GM18517 (cell line): Measurements from ENCODE around the gene DGCR8.

ENCODE experiments used
- ATAC-seq: cut with Tn5 transposase; IDR thresholded peaks from one replicate; pipeline ENCODE4 v1.9.1; 2021; ENCODE audit warnings: mild to moderate bottlenecking, moderate library complexity; ENCODE audit not compliant: unreplicated experiment

The DGCR8 gene

DNA sequence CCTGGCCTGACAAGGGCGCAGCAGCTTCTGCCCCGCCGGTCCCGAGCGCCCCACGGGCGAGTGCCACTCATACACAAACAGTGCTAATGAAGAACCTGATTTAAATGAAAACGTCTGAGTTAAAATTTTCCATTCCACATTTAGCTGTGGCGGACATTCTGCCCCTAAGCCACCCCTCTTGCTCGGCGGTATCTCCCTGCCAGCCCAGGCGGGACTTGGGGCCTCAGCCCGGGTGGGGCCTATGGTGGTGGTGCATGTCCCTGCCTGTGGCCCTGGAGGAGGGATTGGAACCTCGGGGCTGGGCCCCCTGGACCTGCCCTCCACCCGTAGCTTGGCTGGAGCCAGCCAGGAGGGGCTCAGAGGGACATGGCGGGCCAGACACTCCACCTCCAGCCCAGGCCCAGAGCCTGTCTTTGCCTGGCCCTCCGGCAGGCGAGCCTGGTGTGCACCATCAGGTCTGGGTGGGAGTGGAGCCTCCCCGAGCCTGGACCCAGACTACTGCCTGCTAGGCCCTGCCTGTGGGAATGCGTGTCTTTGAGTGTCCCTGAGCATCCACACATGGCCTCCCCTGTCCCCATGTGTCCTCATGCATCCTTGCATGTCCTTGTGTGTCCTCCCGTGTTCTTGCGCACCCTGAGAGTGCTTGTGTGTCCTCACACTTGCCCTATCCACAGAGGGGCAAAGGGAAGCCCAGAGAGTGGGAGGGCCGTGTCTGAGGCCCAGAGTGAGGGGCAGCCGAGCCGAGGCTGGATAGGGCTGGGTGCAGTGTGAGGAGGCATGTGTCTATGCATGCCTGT, 56.0 kb downstream of the DGCR8 start:
- no peak for ATAC-seq

DNA sequence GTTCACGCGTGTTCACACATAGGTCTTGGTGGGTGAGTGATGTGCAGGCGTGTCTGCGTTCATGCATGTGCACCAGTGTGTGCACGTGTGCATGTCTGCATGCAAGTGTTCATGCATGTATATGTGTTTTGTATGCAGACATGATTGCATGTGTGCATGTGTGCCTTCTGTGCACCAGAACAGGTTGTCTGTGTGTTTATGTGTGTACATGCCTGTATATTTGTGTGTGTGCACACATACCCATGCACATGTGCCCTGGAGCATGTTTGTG, 56.5 kb downstream of the DGCR8 start:
- ATAC-seq = no peak

DNA sequence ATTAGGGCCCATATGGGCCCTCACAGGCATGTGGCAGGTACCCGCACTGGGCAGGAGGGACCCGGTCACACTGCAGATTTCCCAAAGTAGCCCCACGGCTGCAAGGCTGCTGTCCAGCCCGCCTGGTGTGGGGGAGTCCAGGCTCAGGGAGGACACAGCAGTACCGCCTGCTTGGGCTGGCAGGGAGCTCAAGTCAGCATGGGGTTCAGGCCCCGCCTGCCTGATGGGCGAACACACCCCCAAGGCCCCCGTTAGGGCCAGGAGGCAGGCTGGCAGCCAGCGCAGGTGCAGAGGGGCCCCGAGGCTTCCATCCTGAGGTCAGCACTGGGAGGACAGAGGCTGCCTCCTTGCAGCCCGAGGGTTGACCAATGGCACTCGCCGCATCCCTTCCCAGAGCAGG, 57.1 kb downstream of the DGCR8 start:
- no peak for ATAC-seq

DNA sequence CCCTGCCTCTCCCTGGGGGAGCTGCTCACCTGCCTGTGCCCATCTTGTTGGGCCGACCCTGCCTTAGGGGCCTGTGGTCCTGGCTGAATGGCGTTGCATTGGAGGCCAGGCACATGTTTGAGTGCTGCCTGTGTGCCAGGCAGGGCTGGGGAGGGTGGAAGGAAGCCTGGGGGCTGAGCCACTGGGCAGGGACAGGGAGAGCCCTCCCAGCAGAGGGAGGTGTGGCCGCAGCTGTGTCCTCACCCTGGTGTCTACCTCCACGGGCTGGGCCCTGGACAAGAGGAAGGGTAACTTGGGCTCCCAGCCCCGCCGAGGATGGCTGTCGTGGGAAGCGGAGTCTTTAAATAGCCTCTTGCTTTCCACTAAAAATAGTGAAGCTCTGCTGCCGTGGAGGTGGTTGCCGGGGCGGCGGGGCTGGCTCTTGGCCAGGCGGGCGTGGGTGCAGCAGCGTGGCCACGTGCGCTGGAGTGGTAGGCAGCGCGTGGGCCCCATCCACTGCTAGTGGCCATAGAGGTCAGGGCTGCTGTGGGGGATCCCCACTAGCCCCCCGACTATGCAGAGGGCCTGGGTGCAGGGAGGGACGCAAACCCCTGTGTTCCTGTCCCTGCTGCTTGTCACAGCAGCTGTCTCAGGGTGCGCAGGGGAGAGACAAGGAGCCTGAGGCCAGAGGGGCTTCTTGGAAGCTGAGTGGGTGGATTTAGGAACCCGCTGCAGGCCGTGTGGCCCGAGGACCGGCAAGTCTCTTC, 57.8 kb downstream of the DGCR8 start:
- ATAC-seq = no peak

DNA sequence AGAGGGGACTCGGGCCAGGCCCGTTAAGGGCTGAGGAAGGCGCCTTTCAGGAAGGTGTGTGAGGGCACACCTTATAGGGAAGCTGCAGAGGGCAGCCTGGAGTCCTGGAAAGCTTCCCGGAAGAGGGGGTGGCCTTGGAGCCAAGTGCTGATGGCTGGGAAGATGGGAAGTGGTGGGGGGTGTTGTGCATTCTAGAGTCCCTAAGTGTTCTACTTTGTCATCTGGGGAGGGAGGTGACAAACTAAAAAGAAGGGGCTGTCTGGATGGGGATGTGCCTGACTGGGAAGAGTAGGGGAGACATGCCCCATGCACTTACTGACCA, 58.3 kb downstream of the DGCR8 start:
- no peak for ATAC-seq

DNA sequence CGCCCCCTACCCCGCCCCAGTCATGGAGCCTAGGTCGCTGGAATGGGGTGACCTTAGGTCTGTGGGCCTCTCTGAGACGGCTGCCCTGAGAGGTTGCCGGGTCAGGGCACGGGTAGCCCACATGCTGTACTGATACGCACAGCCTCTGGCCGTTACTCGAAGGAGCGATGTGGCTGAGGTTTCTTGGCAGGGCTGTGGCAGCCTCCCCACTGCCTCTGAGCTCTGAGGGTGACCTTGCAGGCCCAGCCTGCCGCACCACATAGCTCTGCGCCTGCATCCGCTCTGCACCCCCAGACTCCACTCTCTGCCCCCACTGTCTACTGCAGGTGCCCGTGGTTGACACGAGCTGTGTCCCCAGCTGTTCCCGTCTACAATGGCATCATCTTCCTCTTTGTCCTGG, 58.8 kb downstream of the DGCR8 start:
- no peak for ATAC-seq

DNA sequence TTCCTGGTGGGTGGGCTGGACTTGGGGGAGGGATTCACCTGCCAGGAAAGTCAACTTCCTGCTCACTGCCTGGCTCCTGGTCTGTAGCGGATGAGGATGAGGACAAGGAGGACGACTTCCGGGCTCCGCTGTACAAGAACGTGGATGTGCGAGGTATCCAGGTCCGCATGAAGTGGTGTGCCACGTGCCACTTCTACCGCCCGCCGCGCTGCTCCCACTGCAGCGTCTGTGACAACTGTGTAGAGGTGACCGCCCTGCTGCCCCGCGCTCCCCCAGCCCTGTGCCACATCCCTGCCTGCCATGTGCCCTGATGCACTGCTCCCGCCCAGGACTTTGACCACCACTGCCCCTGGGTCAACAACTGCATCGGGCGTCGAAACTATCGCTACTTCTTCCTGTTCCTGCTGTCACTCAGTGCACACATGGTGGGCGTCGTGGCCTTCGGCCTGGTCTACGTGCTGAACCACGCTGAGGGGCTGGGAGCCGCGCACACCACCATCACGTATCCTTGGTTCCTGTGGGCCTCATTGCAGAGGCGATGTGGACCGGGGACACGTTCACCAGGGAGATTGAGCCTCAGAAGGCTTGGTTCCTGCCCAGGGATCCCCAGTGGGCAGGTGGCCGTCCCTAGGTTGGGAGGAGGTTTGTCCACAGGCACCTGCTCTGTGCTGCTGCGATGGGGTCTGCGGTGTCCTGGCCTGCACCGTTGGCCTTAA, 59.5 kb downstream of the DGCR8 start:
- no peak for ATAC-seq

DNA sequence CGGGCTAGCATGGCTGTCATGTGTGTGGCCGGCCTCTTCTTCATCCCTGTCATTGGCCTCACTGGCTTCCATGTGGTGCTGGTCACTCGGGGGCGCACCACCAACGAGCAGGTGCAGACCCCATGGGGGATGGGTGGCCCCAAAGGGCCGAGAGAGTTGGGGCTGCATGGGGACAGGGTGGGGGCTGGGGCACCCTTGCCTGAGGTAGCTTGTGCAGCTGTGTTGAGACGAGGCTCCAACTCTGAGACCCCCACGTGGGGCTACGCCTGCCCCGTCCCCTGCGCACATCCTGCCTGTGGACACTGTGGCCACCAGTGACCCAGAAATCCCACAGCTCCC, 60.0 kb downstream of the DGCR8 start:
- ATAC-seq = no peak

DNA sequence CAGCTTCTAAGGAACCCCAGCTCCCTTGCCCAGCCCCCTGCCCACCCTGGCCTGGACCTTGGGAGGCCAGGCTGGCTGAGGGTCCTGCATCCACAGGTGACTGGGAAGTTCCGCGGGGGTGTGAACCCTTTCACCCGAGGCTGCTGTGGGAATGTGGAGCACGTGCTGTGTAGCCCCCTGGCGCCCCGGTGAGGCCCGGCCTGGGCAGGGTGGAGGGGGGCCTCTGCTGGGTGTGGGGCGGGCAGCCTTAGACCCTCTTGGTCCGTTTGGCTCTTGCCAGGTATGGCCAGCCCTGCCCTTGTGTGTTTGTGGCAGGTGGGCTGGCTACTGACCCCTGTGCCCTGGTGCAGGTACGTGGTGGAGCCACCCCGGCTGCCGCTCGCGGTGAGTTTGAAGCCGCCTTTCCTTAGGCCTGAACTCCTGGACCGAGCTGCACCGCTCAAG, 60.5 kb downstream of the DGCR8 start:
- ATAC-seq = no peak

DNA sequence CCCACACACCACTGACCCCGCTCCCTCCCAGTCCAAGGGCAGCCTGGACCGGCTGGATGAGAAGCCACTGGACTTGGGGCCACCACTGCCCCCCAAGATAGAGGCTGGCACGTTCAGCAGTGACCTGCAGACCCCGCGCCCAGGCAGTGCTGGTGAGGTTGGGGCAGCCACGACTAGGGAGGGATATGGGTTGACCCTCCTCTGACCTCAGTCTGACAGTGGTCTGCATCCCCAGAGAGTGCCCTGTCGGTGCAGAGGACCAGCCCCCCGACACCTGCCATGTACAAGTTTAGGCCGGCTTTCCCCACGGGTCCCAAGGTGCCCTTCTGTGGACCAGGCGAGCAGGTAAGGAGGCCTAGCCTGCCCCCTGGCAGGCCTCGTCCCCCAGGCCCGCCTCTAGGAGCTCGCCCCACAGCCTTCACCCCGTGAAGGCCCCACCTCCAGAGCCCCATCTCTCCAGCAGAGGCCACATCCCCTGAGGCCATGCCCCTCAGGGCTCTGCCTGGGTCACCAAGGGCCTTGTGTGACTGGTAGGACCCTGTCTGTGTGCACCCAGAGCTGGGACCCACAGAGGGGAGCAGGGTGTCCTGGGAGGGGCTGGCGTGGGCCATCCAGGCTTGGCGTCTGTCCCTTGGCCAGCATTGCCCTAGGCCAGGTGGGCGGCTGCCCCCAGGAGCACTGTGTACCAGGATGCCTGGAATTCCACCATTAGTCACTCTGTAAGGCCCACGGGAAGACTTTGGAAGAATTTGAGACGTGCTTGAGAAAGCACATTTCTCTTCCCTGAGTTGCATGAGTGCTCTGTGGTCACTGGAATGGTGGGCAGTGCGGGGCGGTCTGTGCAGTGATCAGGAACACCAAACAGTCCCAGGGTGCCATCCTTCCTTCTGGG, 61.4 kb downstream of the DGCR8 start:
- no peak for ATAC-seq

DNA sequence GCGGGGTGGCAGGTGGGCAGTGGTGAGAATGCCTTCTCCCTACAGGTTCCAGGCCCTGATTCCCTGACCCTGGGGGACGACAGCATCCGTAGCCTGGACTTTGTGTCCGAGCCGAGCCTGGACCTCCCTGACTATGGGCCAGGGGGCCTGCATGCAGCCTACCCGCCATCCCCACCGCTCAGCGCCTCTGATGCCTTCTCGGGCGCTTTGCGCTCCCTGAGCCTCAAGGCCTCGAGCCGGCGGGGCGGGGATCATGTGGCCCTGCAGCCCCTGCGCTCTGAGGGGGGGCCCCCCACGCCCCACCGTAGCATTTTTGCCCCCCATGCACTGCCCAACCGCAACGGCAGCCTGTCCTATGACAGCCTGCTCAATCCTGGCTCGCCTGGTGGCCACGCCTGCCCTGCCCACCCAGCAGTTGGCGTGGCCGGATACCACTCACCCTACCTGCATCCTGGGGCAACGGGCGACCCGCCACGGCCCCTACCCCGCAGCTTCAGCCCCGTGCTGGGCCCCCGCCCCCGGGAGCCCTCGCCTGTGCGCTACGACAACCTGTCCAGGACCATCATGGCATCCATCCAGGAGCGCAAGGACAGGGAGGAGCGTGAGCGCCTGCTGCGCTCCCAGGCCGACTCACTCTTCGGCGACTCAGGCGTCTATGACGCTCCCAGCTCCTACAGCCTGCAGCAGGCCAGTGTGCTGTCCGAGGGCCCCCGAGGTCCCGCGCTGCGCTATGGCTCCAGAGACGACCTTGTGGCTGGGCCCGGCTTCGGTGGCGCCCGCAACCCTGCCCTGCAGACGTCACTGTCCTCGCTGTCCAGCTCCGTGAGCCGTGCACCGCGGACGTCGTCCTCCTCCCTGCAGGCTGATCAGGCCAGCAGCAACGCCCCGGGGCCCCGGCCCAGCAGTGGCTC, 62.9 kb downstream of the DGCR8 start:
- no peak for ATAC-seq

DNA sequence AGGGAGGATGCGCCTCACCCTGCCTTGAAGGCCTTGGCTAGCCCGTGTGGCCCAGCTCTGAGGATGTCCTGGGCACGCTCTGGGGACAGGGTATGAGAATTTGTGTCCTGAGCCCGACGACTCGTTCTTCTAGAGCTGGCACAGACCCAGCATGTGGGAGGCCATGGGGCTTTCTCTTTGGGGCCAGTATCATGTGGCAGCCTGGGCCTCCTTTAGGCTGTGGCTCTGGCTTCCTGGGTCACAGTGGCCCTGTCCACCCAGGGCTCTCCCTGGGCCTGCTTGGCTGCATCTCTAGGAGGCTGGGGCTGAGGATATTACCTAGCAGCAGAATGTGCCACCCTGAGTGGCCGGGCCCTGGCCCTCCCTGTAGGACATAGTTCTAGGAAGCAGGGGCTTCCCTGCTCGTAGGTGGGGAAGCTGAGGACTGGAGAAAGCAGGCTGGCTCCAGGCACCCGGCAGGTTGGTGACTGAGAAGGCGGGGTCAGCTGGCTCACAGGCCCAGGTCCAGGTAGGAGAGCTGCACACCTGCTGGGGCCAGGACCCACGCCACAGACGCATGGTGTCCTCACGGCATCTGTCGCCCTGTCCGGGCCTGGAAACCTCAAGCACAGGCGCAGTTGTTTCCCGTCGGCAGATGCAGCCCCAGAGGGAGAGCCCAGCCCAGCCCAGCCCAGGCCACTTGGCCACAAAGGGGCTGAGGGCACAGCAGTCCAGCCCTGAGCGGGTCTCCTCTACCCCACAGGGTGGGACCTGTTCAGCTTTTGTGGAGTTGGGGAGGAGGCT, 64.0 kb downstream of the DGCR8 start:
- no peak for ATAC-seq

DNA sequence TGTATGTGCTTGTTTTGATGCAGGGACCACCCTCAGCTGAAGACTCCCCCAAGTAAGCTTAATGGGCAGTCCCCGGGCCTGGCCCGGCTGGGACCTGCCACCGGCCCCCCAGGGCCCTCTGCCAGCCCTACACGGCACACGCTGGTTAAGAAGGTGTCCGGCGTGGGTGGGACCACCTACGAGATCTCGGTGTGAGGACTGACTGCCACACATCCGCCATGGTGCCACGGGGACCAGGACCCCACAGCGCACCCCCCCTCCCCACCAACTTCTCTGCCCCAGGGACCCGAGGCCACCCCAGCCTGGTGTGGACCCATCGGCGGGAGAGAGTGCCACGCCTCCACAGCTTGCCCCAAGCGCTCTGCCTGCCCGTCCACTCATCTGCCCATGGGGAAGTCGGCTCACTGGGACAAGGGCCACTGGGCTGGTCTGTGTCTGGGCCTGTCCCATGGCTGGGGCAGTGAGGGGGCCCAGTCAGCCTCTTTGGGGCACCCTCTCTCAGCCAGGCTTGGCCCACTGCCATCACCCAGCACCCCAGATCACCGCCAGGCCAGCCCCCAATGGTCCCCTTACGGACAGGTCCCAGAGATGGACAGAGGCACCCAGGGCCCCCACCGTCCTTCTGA, 65.3 kb downstream of the DGCR8 start:
- no peak for ATAC-seq

DNA sequence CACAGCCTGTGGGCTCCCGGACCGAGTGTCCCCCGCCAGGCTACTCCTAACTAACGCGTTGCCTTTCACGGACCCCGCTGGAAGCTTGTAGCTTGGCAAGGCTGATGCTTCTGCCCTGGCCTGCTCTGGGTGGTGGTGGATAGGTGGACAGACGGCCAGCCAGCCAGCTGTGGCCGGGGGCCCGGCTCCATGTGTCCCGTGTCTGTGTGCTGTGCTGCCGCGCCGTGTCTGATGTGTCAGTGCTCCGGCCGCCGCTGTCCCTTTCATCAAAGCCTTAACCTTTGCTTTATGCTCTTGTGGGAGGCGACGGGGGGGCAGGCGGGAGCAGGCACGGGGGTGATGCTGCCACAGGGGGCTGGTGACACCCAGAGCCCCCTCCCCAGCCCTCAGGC, 65.8 kb downstream of the DGCR8 start:
- ATAC-seq = no peak

DNA sequence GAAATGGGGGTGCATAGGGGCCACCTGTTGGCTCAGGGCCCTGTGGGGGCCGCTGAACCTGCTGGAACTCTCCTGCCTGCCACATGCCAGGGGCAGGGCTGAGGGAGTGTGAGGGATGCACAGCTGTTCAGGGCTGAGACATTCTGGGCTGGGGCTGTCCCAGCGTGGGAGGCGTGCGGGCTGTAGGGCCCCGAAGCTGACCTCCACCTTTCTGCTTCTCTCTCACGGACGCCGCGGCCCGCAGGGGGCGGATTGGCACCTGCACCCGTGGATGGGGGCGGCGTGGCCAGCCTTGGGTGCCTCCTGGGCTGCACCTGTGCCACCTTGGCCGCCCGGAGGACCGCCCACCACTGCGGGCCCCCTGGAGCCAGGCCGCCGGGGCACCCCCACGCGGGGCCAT, 66.7 kb downstream of the DGCR8 start:
- ATAC-seq = no peak

DNA sequence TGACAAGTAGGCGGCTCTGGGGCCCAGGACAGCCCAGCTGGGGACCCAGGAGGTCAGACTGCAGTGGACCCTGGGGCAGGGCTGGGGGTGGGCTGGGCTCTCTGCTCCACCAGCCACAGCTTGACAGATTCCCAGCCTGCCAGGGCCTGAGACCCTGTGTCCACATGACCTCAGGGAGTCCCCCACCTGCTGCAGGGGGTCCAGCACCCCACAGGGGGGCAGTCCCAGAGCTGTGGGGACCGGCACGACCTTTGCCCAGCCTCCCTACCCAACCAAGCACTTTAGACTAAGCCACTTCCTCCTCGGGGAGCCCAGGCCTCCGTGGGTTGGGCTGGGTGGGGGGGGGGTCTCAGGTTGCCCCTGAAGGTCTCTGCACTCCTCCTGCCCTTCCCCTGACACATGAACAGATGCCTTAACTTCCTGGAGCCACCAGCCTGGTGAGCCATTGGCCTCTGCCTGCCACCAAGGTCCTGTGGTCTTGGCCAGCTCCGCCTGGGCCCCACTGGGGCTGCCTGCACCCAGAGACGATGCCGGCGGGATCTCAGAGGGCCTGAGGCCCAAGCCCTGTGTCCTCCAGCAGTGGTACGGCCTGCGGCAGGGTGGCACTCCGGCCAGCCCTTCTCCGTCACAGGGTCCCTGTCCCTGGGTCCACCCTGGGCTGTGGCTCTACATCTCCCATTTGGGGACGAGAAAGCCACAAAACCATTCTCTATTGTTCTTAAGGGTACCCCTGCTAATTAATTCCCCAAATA, 67.4 kb downstream of the DGCR8 start:
- ATAC-seq = no peak

DNA sequence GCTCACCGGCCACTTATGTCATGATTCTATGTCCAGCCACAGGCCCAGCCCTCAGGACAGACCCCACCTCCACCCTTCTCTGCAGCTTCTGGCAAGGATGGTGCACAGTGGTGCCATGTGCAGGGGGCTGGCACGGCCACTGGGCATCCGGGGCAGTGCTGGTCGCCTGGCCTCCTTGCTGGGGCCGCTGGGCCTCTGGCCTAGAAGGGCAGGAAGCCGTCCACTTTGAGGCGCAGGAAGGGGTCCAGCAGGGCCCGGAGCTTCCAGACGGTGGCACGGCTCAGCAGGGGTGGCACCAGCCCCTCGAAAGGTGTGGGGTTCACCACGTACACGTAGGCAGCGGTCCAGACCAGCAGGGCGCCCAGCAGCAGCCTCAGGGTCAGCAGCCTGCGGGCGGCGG, 68.4 kb downstream of the DGCR8 start:
- no peak for ATAC-seq
